B cell (primary cell): ENCODE results near the gene GSS. TPM values are rescaled to one million over a fixed set of nuclear protein-coding genes. Genes with fewer than 3 reads are reported as not detected.

Source experiments
- ATAC-seq: fragments of 200-7000 bp; cut with Tn5 transposase; one replicate; pipeline ENCODE4 v1.10.0; 2021; ENCODE audit warnings: low read depth, mild to moderate bottlenecking, moderate number of reproducible peaks, moderate library complexity
- CTCF ChIA-PET: fragments of 350-600 bp; sonication (Branson Sonifier 250); formaldehyde crosslinking; loops from one replicate; lab custom pipeline; 2021; ENCODE audit warnings: antibody characterized with exemption, inconsistent platforms; lab: Charles Lee
- POLR2A ChIA-PET: fragments of 350-600 bp; sonication (Branson Sonifier 250); formaldehyde crosslinking; loops from one replicate; lab custom pipeline; 2021; ENCODE audit warnings: antibody characterized with exemption; lab: Charles Lee
- DNase-seq: peaks from one replicate; pipeline ENCODE4 v3.0.0; 2013
- H2AFZ ChIP-seq: 2 replicates; pipeline ENCODE4 v1.6.1; 2012; ENCODE audit warnings: mild to moderate bottlenecking, low read depth, low read length; ENCODE audit not compliant: insufficient read depth, poor library complexity, severe bottlenecking
- H3K27ac ChIP-seq, 2 donors: 1 replicate in 1 of 2; 2 replicates in 1 of 2; pipeline ENCODE4 v1.5.1; 2012 to 2013; ENCODE audit warnings: low read length in 2 of 2, mild to moderate bottlenecking in 2 of 2, moderate library complexity in 1 of 2
- H3K27me3 ChIP-seq, 4 experiments: fragments of 200-600 bp in 1 of 4; sonication (generic) in 1 of 4; replicated peaks in 1 of 4; 1 replicate in 2 of 4; 2 replicates in 2 of 4; pipeline versions ENCODE4 v1.6.1 to v1.7.0; 2013 to 2016; ENCODE audit warnings: low read length in 3 of 4, mild to moderate bottlenecking in 2 of 4, mixed read lengths in 1 of 4, moderate library complexity in 1 of 4; ENCODE audit not compliant: insufficient read depth in 4 of 4, control insufficient read depth in 3 of 4; ENCODE audit errors: control extremely low read depth in 1 of 4
- H3K36me3 ChIP-seq, 2 experiments: replicated peaks in 1 of 2; 1 replicate in 1 of 2; 2 replicates in 1 of 2; pipeline versions ENCODE4 v1.6.1 to v1.7.1; 2013; ENCODE audit warnings: low read length in 1 of 2; ENCODE audit not compliant: insufficient read depth in 2 of 2, control insufficient read depth in 1 of 2; ENCODE audit errors: control extremely low read depth in 1 of 2, extremely low read depth in 1 of 2
- H3K4me1 ChIP-seq, 2 donors: fragments of 200-600 bp in 1 of 2; sonication (generic) in 1 of 2; 1 replicate in 1 of 2; 2 replicates in 1 of 2; pipeline versions ENCODE4 v1.5.1 to v1.6.1; 2013 to 2017; ENCODE audit warnings: low read length in 2 of 2; ENCODE audit not compliant: control insufficient read depth in 2 of 2, insufficient read depth in 2 of 2
- H3K4me2 ChIP-seq: replicated peaks from 2 replicates; pipeline ENCODE3; 2012; ENCODE audit warnings: mild to moderate bottlenecking, low read depth, low read length; ENCODE audit not compliant: poor library complexity, severe bottlenecking
- H3K4me3 ChIP-seq, 5 experiments: fragments of 200-600 bp in 1 of 5; sonication (generic) in 1 of 5; 1 replicate in 3 of 5; 2 replicates in 2 of 5; pipeline versions ENCODE4 v1.5.1 to v1.7.0; 2011 to 2016; ENCODE audit warnings: low read length in 4 of 5, mild to moderate bottlenecking in 4 of 5, low read depth in 2 of 5, control low read depth in 1 of 5, moderate library complexity in 1 of 5; ENCODE audit not compliant: insufficient read depth in 1 of 5; ENCODE audit errors: control extremely low read depth in 1 of 5, extremely low read depth in 1 of 5
- H3K79me2 ChIP-seq: fragments of 200-600 bp; sonication (generic); one replicate; pipeline ENCODE4 v1.6.0; 2016; ENCODE audit warnings: low read length; ENCODE audit not compliant: control insufficient read depth, insufficient read depth
- H3K9ac ChIP-seq: fragments of 200-600 bp; sonication (generic); 2 replicates; pipeline ENCODE4 v1.6.1; 2017; ENCODE audit warnings: mild to moderate bottlenecking, low read length, moderate library complexity
- H3K9me3 ChIP-seq, 3 donors: one replicate each; pipeline versions ENCODE4 v1.6.1 to v1.7.1; 2013; ENCODE audit warnings: low read length in 2 of 3; ENCODE audit not compliant: control insufficient read depth in 2 of 3, insufficient read depth in 1 of 3; ENCODE audit errors: control extremely low read depth in 1 of 3
- H4K20me1 ChIP-seq: 2 replicates; pipeline ENCODE4 v1.6.0; 2012; ENCODE audit warnings: mild to moderate bottlenecking, low read length; ENCODE audit not compliant: insufficient read depth, control insufficient read depth, poor library complexity, severe bottlenecking
- H3K27ac Mint-ChIP-seq: one replicate; pipeline ENCODE4 v1.8.0; 2021; ENCODE audit warnings: mixed read lengths
- H3K27me3 Mint-ChIP-seq: one replicate; pipeline ENCODE4 v1.8.0; 2021; ENCODE audit warnings: mixed read lengths
- H3K4me1 Mint-ChIP-seq: one replicate; pipeline ENCODE4 v1.8.0; 2021; ENCODE audit warnings: mixed read lengths
- H3K4me3 Mint-ChIP-seq: one replicate; pipeline ENCODE4 v1.8.0; 2021; ENCODE audit warnings: mixed read lengths
- H3K9me3 Mint-ChIP-seq: one replicate; pipeline ENCODE4 v1.8.0; 2022; ENCODE audit warnings: mixed read lengths; ENCODE audit not compliant: insufficient read depth
- CTCF ChIP-seq: fragments of 200-600 bp; IDR thresholded peaks from one replicate; pipeline ENCODE4 v1.8.0; 2022; ENCODE audit warnings: antibody characterized with exemption, mild to moderate bottlenecking
- EZH2 ChIP-seq: IDR thresholded peaks from 2 replicates; pipeline ENCODE4 v1.6.1; 2012; ENCODE audit warnings: borderline replicate concordance, low read depth, mild to moderate bottlenecking, moderate library complexity, low read length; ENCODE audit not compliant: insufficient read depth, poor library complexity, severe bottlenecking
- WGBS: methylation state at CpG from one replicate; pipeline ENCODE4 v1.1.5; 2013; ENCODE audit warnings: missing lambda C conversion rate; ENCODE audit not compliant: insufficient coverage; 5-methylcytosine and 5-hydroxymethylcytosine counted together
- intact Hi-C: fragments of 100-400 bp; cut with micrococcal nuclease; formaldehyde crosslinking; loops from one replicate; pipeline ENCODE4 v1.10.0; 2022
- polyA plus RNA-seq: library from polyadenylated mRNA; depleted of rRNA; stranded (reverse); fragments of >200 nt; gene quantifications from 2 replicates; pipeline ENCODE4 v1.2.3, GENCODE V29; 2012
- total RNA-seq, 2 donors: library from RNA; stranded (reverse); fragments of 120-200 nt in 1 of 2; gene quantifications; 1 replicate in 1 of 2; 2 replicates in 1 of 2; pipeline versions ENCODE4 v1.2.3 to v1.2.4, GENCODE V29; 2013 to 2022

Gene GSS
- total and polyA plus RNA-seq, 2 donors (not counting 1 experiment from before 2014, with no cell fraction given), result 22.5 to 28.6 TPM

- Histone ChIP-seq H3K27me3 (no peaks in the 10 kb centered on the region), H3K4me2 (no peak overlapping the region), H2AFZ (no peak overlapping the region), H3K9ac (no peak overlapping the region), H3K27ac (no peak overlapping the region), H4K20me1 (no peaks in the 10 kb centered on the region), H3K9me3 (no peaks in the 10 kb centered on the region), H3K36me3 (peaks cover 0 to 2% of the 10 kb centered on the region in 2 experiments), H3K79me2 (no peaks in the 10 kb centered on the region), H3K4me1 (no peaks in the 10 kb centered on the region), H3K4me3 (no peak overlapping the region)
- ChIA-PET CTCF (no interaction called here), POLR2A (interaction anchor here (1.1 kb wide), 1 partner anchor 25 kb away, joined by 3 read pairs; no protein-coding TSS in a partner anchor)
- Mint-ChIP-seq H3K27me3 (no peaks in the 10 kb centered on the region), H3K27ac (no peak overlapping the region), H3K4me1 (no peaks in the 10 kb centered on the region), H3K4me3 (no peak overlapping the region), H3K9me3 (no peaks in the 10 kb centered on the region)
- no peak for ATAC-seq
- intact Hi-C loops, result no loop called here
- TF ChIP-seq CTCF (no peak), EZH2 (no peak)
- WGBS, result no CpG with 5 or more reads among the region's 4 CpGs
- no peak for DNase-seq
Measured at GRCh38 chr20:34915749-34916455, 39.7 kb downstream of the GSS start.

- H3K36me3 ChIP-seq, result no peaks in the 10 kb centered on the region
- DNase-seq, result no peak
- intact Hi-C loops, result no loop called here
- H3K4me3 ChIP-seq, result no peak overlapping the region
- no peak overlapping the region for H3K4me2 ChIP-seq
- H3K4me1 Mint-ChIP-seq, result no peaks in the 10 kb centered on the region
- H3K27me3 Mint-ChIP-seq, result no peaks in the 10 kb centered on the region
- TF ChIP-seq CTCF (no peak), EZH2 (no peak)
- H2AFZ ChIP-seq, result no peak overlapping the region
- no peak for ATAC-seq
- H3K9ac ChIP-seq, result no peak overlapping the region
- WGBS, result 100% methylated on average over 1 of the region's 4 CpGs
- H3K9me3 Mint-ChIP-seq, result no peaks in the 10 kb centered on the region
- H3K79me2 ChIP-seq, result no peaks in the 10 kb centered on the region
- ChIA-PET POLR2A (no interaction called here), CTCF (no interaction called here)
- no peaks in the 10 kb centered on the region for H3K4me1 ChIP-seq
- no peaks in the 10 kb centered on the region for H3K27me3 ChIP-seq
- H3K27ac ChIP-seq, result no peak overlapping the region
- H4K20me1 ChIP-seq, result no peaks in the 10 kb centered on the region
- H3K27ac Mint-ChIP-seq, result no peak overlapping the region
- H3K4me3 Mint-ChIP-seq, result no peak overlapping the region
- no peaks in the 10 kb centered on the region for H3K9me3 ChIP-seq
Measured at GRCh38 chr20:34915131-34915530, 40.5 kb downstream of the GSS start.
